ENCODE results near the gene ZFYVE19.

Gene ZFYVE19

GRCh38 chr15:40845036-40845435, 38.1 kb downstream of the ZFYVE19 start:
- TF ChIP-seq CTCF (IDR thresholded peaks at IDR 0.05; ENCODE audit: low read depth, low read length, missing control alignments), result no peak
- DNase-seq (ENCODE audit: extremely low read depth, low read depth), result no peak
- H3K4me3 ChIP-seq (replicated peaks; ENCODE audit: low read depth, low read length), result peak overlapping the region; percentile 32

- no peak overlapping the region for H3K4me3 ChIP-seq (replicated peaks; ENCODE audit: low read depth, low read length)
- TF ChIP-seq CTCF (IDR thresholded peaks at IDR 0.05; ENCODE audit: low read depth, low read length, missing control alignments), result no peak
- DNase-seq (ENCODE audit: extremely low read depth, low read depth), result no peak
Measured at GRCh38 chr15:40845511-40846284, 38.8 kb downstream of the ZFYVE19 start.

- H3K4me3 ChIP-seq (replicated peaks; ENCODE audit: low read depth, low read length), result no peak overlapping the region
- no peak for TF ChIP-seq CTCF (IDR thresholded peaks at IDR 0.05; ENCODE audit: low read depth, low read length, missing control alignments)
- DNase-seq (ENCODE audit: extremely low read depth, low read depth), result no peak
Measured at GRCh38 chr15:40846841-40847222, 39.9 kb downstream of the ZFYVE19 start.

GRCh38 chr15:40847223-40847961, 40.5 kb downstream of the ZFYVE19 start:
- TF ChIP-seq CTCF (IDR thresholded peaks at IDR 0.05; ENCODE audit: low read depth, low read length, missing control alignments), result no peak
- no peak overlapping the region for H3K4me3 ChIP-seq (replicated peaks; ENCODE audit: low read depth, low read length)
- DNase-seq (ENCODE audit: extremely low read depth, low read depth), result no peak

- no peak overlapping the region for H3K4me3 ChIP-seq (replicated peaks; ENCODE audit: low read depth, low read length)
- no peak for TF ChIP-seq CTCF (IDR thresholded peaks at IDR 0.05; ENCODE audit: low read depth, low read length, missing control alignments)
- DNase-seq (ENCODE audit: extremely low read depth, low read depth), result no peak
Measured at GRCh38 chr15:40850576-40851112, 43.8 kb downstream of the ZFYVE19 start.

GRCh38 chr15:40852529-40852928, 45.6 kb downstream of the ZFYVE19 start:
- TF ChIP-seq CTCF (IDR thresholded peaks at IDR 0.05; ENCODE audit: low read depth, low read length, missing control alignments), result no peak
- no peak overlapping the region for H3K4me3 ChIP-seq (replicated peaks; ENCODE audit: low read depth, low read length)
- no peak for DNase-seq (ENCODE audit: extremely low read depth, low read depth)

Measured in HFF-Myc (cell line).